BJ (cell line): Measurements from ENCODE around the gene DCTN4. TPM values are rescaled to one million over a fixed set of nuclear protein-coding genes. Genes with fewer than 3 reads are reported as not detected.
"Not testable (repeated sequence)": the region's sequence is repeated elsewhere in the genome, so short reads cannot be mapped to it uniquely, and the experiment has no call there.

Experiments used
- CTCF ChIA-PET: fragments of 350-600 bp; formaldehyde crosslinking; extraction: SDS; loops from one replicate; lab custom pipeline; 2021; ENCODE audit warnings: antibody characterized with exemption, inconsistent platforms; lab: Yijun Ruan, JAX
- POLR2A ChIA-PET: fragments of 300-600 bp; sonication (Branson Sonifier 250); formaldehyde crosslinking; extraction: SDS; loops from one replicate; lab custom pipeline; 2021; ENCODE audit warnings: antibody characterized with exemption; lab: Charles Lee
- DNase-seq: peaks from one replicate; pipeline ENCODE4 v3.0.0-alpha.2; 2011; ENCODE audit warnings: low read depth
- H3K27me3 ChIP-seq: 2 replicates; pipeline ENCODE4 v1.6.0; 2011; ENCODE audit warnings: low read length; ENCODE audit not compliant: control insufficient read depth, insufficient read depth
- H3K36me3 ChIP-seq: 2 replicates; pipeline ENCODE4 v1.5.1; 2011; ENCODE audit warnings: low read length; ENCODE audit not compliant: control insufficient read depth, insufficient read depth
- H3K4me3 ChIP-seq: 2 replicates; pipeline ENCODE4 v1.5.1; 2011; ENCODE audit warnings: low read depth, mild to moderate bottlenecking, control low read depth, low read length
- polyA plus RNA-seq: library from polyadenylated mRNA; depleted of rRNA; stranded (reverse); fragments of >200 nt; gene quantifications from 2 replicates; pipeline ENCODE4 v1.2.3, GENCODE V29; 2011
- TF ChIP-seq, protein P1 (sequence below): IDR thresholded peaks from 2 replicates; pipeline ENCODE4 v1.5.1; 2011; ENCODE audit warnings: low read depth, mild to moderate bottlenecking, control low read depth, inconsistent platforms, low read length, moderate library complexity; ENCODE audit not compliant: insufficient read depth

Gene DCTN4
- polyA plus RNA-seq, 1 experiment = 50.2 TPM

GRCh38 chr5:150794927-150795326 lies 36.1 kb upstream of the DCTN4 start:
- DNase-seq = no peak
- ChIA-PET POLR2A (no interaction called here), CTCF (no interaction called here)
- H3K27me3 ChIP-seq = no peaks in the 10 kb centered on the region
- TF ChIP-seq, protein P1, sequence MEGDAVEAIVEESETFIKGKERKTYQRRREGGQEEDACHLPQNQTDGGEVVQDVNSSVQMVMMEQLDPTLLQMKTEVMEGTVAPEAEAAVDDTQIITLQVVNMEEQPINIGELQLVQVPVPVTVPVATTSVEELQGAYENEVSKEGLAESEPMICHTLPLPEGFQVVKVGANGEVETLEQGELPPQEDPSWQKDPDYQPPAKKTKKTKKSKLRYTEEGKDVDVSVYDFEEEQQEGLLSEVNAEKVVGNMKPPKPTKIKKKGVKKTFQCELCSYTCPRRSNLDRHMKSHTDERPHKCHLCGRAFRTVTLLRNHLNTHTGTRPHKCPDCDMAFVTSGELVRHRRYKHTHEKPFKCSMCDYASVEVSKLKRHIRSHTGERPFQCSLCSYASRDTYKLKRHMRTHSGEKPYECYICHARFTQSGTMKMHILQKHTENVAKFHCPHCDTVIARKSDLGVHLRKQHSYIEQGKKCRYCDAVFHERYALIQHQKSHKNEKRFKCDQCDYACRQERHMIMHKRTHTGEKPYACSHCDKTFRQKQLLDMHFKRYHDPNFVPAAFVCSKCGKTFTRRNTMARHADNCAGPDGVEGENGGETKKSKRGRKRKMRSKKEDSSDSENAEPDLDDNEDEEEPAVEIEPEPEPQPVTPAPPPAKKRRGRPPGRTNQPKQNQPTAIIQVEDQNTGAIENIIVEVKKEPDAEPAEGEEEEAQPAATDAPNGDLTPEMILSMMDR = no peak
- peaks cover 17% of the 10 kb centered on the region for H3K36me3 ChIP-seq
- no peak overlapping the region for H3K4me3 ChIP-seq

GRCh38 chr5:150793423-150793888 lies 34.6 kb upstream of the DCTN4 start:
- POLR2A ChIA-PET, H3K4me3 ChIP-seq, H3K27me3 ChIP-seq, DNase-seq: not testable (repeated sequence)
- CTCF ChIA-PET = interaction anchor here (4.7 kb wide), 1 partner anchor 8 kb away, joined by 36 read pairs; no protein-coding TSS in a partner anchor
- peaks cover 16% of the 10 kb centered on the region for H3K36me3 ChIP-seq

- CTCF ChIA-PET = interaction anchor here (0.7 to 4.7 kb wide), 4 partner anchors 10 to 281 kb away, joined by 3 to 36 read pairs (median 4); partner anchors contain the start of gene IRGM
- TF ChIP-seq, protein P1 = no peak
- Histone ChIP-seq H3K4me3 (no peak overlapping the region), H3K36me3 (peaks cover 11% of the 10 kb centered on the region), H3K27me3 (no peaks in the 10 kb centered on the region)
- POLR2A ChIA-PET = no interaction called here
- DNase-seq = no peak
These were observed 32.7 kb upstream of the DCTN4 start for GRCh38 chr5:150791536-150791935.

GRCh38 chr5:150789943-150790611 lies 31.3 kb upstream of the DCTN4 start:
- ChIA-PET POLR2A (interaction anchor here (0.8 kb wide), 1 partner anchor 11 kb away, joined by 3 read pairs; the partner anchor contains the start of gene SMIM3), CTCF (interaction anchor here (1.6 to 4.7 kb wide), 3 partner anchors 11 to 228 kb away, joined by 4 to 36 read pairs (median 6); partner anchors contain the start of gene IRGM)
- DNase-seq = peak; percentile 92
- H3K36me3 ChIP-seq = no peaks in the 10 kb centered on the region
- no peaks in the 10 kb centered on the region for H3K27me3 ChIP-seq
- TF ChIP-seq, protein P1 = no peak
- no peak overlapping the region for H3K4me3 ChIP-seq

GRCh38 chr5:150789450-150789849 lies 30.6 kb upstream of the DCTN4 start:
- no peak overlapping the region for H3K4me3 ChIP-seq
- POLR2A ChIA-PET = interaction anchor here (0.8 kb wide), 1 partner anchor 11 kb away, joined by 3 read pairs; the partner anchor contains the start of gene SMIM3
- H3K27me3 ChIP-seq = no peaks in the 10 kb centered on the region

More at GRCh38 chr5:150789450-150789849, 30.6 kb upstream of the DCTN4 start:
- CTCF ChIA-PET = interaction anchor here (0.6 to 4.7 kb wide), 6 partner anchors 8 to 426 kb away, joined by 3 to 36 read pairs (median 4); partner anchors contain the start of gene SMIM3
- DNase-seq = no peak
- H3K36me3 ChIP-seq = no peaks in the 10 kb centered on the region
- TF ChIP-seq, protein P1 = no peak
